Astrocyte of the cerebellum (primary cell): ENCODE measurements around the gene CXCR5.
A peak's percentile ranks its signal among the peaks of the same experiment; 100 is the strongest.
"Not testable (repeated sequence)": the region's sequence is repeated elsewhere in the genome, so short reads cannot be mapped to it uniquely, and the experiment has no call there.

Experiments
- DNase-seq: peaks from one replicate; pipeline ENCODE4 v3.0.0-alpha.2; 2011; ENCODE audit warnings: low read depth
- H3K4me3 ChIP-seq: 2 replicates; pipeline ENCODE4 v1.5.1; 2011; ENCODE audit warnings: mild to moderate bottlenecking, low read depth, low read length, moderate library complexity
- CTCF ChIP-seq: IDR thresholded peaks from 2 replicates; pipeline ENCODE4 v1.5.1; 2012; ENCODE audit warnings: low read length, low read depth, moderate library complexity, mild to moderate bottlenecking; ENCODE audit errors: missing control alignments
- in situ Hi-C: cut with HindIII; loops from 2 replicates; pipeline ENCODE4 v1.10.0; 2017; ENCODE audit warnings: low sequenced_read_pairs

Gene CXCR5, protein sequence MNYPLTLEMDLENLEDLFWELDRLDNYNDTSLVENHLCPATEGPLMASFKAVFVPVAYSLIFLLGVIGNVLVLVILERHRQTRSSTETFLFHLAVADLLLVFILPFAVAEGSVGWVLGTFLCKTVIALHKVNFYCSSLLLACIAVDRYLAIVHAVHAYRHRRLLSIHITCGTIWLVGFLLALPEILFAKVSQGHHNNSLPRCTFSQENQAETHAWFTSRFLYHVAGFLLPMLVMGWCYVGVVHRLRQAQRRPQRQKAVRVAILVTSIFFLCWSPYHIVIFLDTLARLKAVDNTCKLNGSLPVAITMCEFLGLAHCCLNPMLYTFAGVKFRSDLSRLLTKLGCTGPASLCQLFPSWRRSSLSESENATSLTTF

DNA sequence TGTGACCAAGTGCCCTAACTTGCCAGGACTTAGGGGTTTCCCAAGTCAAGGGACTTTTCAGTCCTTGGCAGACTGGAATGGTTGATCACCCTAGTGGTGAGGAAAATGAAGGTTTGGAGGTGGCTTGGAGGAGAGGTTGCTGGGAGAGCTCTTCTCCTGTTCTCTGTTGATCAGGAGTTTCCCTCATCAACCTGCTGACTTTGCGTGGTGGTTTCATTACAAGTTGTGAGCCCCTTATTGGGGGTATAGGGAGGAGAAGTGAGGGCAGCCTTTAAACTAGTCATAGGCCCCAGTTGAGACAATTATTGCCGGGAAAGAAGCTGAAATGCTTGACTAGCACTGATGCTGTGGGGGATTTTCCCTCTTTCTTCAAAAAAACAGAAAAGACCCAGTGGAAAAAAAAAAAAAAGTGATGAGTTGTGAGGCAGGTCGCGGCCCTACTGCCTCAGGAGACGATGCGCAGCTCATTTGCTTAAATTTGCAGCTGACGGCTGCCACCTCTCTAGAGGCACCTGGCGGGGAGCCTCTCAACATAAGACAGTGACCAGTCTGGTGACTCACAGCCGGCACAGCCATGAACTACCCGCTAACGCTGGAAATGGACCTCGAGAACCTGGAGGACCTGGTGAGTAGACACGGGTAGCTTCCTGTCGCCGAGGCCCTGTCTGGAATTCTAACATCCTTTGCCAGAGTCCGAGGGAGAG lies at the start of gene CXCR5:
Gene CXCR5 (plus strand): TSS at position 525 of the 704 bp plus-strand sequence. CDS start 50 bp downstream, at position 575.
- no peak for DNase-seq
- TF ChIP-seq CTCF: peak; percentile 8
- in situ Hi-C loops: no loop called here
- no peak within 1 kb of the TSS for H3K4me3 ChIP-seq

GRCh38 chr11:118834427-118835028 lies 49.2 kb upstream of the CXCR5 start:
- no peak for TF ChIP-seq CTCF

GRCh38 chr11:118837868-118838267 lies 45.8 kb upstream of the CXCR5 start:
- no peak for TF ChIP-seq CTCF
- no peak for DNase-seq
- H3K4me3 ChIP-seq: no peak overlapping the region
- in situ Hi-C loops: no loop called here

More at GRCh38 chr11:118834427-118835028, 49.2 kb upstream of the CXCR5 start:
- in situ Hi-C loops: no loop called here
- no peak overlapping the region for H3K4me3 ChIP-seq
- no peak for DNase-seq

- in situ Hi-C loops: no loop called here
- DNase-seq: no peak
- no peak for TF ChIP-seq CTCF
- no peak overlapping the region for H3K4me3 ChIP-seq
Observed at GRCh38 chr11:118838905-118839553, 44.7 kb upstream of the CXCR5 start.

DNA sequence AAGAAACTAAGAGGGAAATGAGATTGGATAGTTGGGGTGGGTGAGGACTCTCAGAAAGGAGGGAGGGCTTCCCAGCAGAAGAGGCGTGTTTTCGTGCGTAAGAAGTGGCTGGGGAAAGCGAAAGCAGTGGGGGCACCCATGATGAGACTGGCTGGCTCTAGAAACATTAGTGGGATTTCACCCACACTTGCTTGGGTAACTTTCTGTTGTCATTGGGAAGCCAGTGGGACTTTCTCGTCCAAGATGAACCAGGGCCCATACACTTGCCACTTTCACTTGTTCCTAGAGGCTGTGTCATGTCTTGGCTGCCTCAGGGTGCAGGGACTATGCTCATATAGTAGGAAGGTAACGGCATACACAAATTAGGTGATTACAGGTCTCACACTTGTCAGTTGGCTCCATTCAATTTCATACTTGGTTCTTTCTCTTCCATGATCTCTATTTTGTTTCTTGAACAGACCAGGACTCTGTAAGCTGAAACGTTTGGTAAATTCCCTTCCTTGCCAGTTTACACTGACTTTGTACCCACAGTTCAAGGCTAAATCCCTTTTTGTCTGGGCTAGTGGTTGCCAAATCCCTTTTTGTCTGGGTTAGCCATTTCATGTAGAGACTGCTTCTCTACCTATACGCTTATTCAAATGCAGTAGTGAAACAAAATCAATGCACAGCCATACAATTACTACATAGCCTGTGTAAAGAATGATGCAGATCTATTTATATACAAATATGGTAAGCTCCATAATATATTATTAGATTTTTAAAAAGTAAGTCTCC lies 42.0 kb upstream of the CXCR5 start:
- no peak overlapping the region for H3K4me3 ChIP-seq
- DNase-seq: no peak
- in situ Hi-C loops: no loop called here
- no peak for TF ChIP-seq CTCF

GRCh38 chr11:118842369-118842768 lies 41.3 kb upstream of the CXCR5 start:
- DNase-seq: peak; percentile 23
- H3K4me3 ChIP-seq: no peak overlapping the region
- in situ Hi-C loops: no loop called here
- TF ChIP-seq CTCF: no peak

DNA sequence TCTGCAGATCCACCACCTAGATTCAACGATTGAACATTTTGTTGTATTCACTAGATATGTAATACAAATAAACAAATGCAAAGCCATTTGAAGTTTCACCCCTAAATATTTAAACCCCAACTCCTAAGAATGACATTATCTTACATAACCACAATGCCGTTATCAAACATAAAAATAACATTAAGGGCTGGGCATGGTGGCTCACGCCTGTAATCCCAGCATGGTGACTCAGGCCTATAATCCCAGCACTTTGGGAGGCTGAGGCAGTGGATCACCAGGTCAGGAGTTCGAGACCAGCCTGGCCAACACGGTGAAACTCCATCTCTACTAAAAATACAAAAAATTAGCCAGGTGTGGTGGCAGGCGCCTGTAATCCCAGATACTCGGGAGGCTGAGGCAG lies 40.8 kb upstream of the CXCR5 start:
- H3K4me3 ChIP-seq, in situ Hi-C loops, DNase-seq: not testable (repeated sequence)
